ENCODE results near the gene SPAG6.

DNA sequence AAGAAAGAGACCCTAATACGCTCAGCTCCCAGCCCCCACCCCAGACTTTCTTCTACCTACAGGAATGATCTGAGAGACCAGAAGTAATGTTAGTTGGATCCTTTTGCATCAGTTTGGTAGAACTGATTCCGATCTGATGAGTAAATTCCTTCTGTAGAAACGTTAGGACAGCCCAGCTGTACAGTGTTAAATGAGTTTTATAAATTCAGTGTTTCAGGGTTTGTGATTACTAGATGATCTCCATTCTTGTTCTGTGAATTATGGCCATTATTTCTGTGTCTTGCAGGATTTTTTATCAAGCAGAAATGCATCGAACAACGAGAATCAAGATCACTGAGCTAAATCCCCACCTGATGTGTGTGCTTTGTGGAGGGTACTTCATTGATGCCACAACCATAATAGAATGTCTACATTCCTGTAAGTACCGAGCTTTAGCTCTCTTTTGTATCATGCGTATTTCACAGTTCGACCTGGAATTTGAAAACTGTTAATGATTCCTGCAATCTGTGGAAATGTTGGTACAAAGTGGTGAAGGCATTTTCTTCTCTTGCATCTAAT lies 19.1 kb upstream of the SPAG6 start:
- TF ChIP-seq POLR2A (IDR thresholded peaks at IDR 0.05; ENCODE audit: low read depth, low read length) (no peak), CEBPB (IDR thresholded peaks at IDR 0.05; ENCODE audit: low read depth, low read length) (no peak)
- TF ChIP-seq, protein P1, sequence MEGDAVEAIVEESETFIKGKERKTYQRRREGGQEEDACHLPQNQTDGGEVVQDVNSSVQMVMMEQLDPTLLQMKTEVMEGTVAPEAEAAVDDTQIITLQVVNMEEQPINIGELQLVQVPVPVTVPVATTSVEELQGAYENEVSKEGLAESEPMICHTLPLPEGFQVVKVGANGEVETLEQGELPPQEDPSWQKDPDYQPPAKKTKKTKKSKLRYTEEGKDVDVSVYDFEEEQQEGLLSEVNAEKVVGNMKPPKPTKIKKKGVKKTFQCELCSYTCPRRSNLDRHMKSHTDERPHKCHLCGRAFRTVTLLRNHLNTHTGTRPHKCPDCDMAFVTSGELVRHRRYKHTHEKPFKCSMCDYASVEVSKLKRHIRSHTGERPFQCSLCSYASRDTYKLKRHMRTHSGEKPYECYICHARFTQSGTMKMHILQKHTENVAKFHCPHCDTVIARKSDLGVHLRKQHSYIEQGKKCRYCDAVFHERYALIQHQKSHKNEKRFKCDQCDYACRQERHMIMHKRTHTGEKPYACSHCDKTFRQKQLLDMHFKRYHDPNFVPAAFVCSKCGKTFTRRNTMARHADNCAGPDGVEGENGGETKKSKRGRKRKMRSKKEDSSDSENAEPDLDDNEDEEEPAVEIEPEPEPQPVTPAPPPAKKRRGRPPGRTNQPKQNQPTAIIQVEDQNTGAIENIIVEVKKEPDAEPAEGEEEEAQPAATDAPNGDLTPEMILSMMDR (conservative IDR thresholded peaks at IDR 0.05; ENCODE audit: low read depth, low read length): no peak
